ENCODE data around the gene ELOVL6. TPM values are rescaled to one million over a fixed set of nuclear protein-coding genes. Genes with fewer than 3 reads are reported as not detected.

Gene ELOVL6
- total and polyA plus RNA-seq, 3 donors from 2014 or later, result 1.3 to 3.5 (median 1.5) TPM

DNA sequence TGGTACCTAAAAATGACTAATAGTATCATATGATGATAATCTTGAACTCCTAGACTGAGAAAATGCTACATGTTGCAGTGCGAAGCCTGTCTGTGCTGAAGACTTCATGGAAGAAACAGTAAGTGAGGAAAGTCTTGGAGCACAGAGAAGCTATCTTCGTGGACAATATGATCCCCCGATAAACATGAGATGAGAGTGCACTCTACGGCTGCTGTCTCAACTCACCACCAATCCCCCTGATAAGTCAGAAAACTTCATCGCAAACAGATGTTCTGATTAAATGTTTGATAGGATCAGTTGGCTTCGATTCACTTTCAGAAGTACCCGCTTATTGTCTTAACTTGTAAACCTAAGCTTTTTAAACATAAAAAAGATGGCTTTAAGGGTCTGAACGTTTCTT is 130.2 kb downstream of the ELOVL6 start:
- TF ChIP-seq POLR2A (IDR thresholded peaks at IDR 0.05) (no peak), CTCF (IDR thresholded peaks at IDR 0.05) (no peak)
- H3K9me3 ChIP-seq, result no peaks in the 10 kb centered on the region
- no peak overlapping the region for H3K4me3 ChIP-seq

DNA sequence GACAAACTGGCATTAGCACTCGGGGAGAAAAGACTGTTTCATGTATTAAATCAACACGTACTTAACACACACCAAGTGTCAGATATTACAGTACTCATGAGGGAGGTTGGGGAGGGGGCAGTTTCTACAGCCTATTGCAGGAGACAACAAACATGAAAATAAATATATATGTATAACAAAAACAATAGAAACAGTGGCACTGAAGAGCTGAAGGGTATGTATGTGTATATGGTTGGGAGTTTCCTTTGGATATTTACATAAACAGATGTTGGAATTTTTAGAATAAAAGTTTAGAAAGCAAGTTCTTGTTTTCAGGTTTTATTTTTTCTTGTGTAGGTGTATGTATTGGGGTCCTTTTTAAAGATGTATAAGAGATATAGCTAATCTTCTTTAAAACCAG is 133.5 kb downstream of the ELOVL6 start:
- DNase-seq, result no peak
- intact Hi-C loops (cut with DNase I; ENCODE audit: low total_unique reads), result no loop called here
- H3K4me3 ChIP-seq, result no peak overlapping the region
- H3K9me3 ChIP-seq, result no peaks in the 10 kb centered on the region
- no peaks in the 10 kb centered on the region for H3K36me3 ChIP-seq (ENCODE audit: low read depth, missing control alignments)
- H3K27ac ChIP-seq, result no peak overlapping the region
- no peaks in the 10 kb centered on the region for H3K27me3 ChIP-seq
- WGBS, 2 donors, result 87% methylated on average over 2 of the region's 2 CpGs
- TF ChIP-seq POLR2A (IDR thresholded peaks at IDR 0.05), result no peak
- no peak for TF ChIP-seq CTCF (IDR thresholded peaks at IDR 0.05)
- H3K4me1 ChIP-seq, result no peaks in the 10 kb centered on the region

More for the DNA sequence above, 130.2 kb downstream of the ELOVL6 start:
- Histone ChIP-seq H3K27me3 (no peaks in the 10 kb centered on the region), H3K27ac (no peak overlapping the region), H3K36me3 (ENCODE audit: low read depth, missing control alignments) (no peaks in the 10 kb centered on the region), H3K4me1 (no peaks in the 10 kb centered on the region)
- intact Hi-C loops (cut with DNase I; ENCODE audit: low total_unique reads), result no loop called here
- no peak for DNase-seq
- 80 to 87% methylated on average over 8 of the region's 8 CpGs for WGBS, 2 donors

- Histone ChIP-seq H3K9me3 (no peaks in the 10 kb centered on the region), H3K27me3 (no peaks in the 10 kb centered on the region), H3K27ac (no peak overlapping the region), H3K4me1 (no peaks in the 10 kb centered on the region), H3K4me3 (no peak overlapping the region), H3K36me3 (ENCODE audit: low read depth, missing control alignments) (no peaks in the 10 kb centered on the region)
- 77 to 85% methylated on average over 1 of the region's 1 CpG for WGBS, 2 donors
- intact Hi-C loops (cut with DNase I; ENCODE audit: low total_unique reads), result no loop called here
- TF ChIP-seq CTCF (IDR thresholded peaks at IDR 0.05) (no peak), POLR2A (IDR thresholded peaks at IDR 0.05) (no peak)
- DNase-seq, result no peak
Observed at GRCh38 chr4:110064295-110064694, 134.1 kb downstream of the ELOVL6 start.

DNA sequence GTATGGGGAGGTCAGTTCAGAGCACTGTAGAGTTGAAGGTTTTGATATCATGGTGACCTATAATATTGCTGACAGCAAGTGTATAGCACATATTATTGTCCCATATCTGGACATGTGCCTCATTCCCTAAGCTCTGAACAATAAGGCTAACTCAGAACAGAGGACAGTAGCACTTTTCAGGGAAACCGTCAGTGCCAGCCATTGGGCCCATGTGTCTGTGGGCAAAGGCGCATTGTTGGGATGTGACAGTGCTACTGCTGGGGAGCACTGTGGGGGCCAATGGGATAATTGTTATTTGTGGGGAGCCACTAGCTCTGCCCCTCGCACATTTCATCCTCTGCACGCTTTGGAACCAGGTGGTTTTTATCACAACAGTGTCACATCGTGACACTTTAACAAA is 136.2 kb downstream of the ELOVL6 start:
- H3K36me3 ChIP-seq (ENCODE audit: low read depth, missing control alignments), result no peaks in the 10 kb centered on the region
- H3K27ac ChIP-seq, result no peak overlapping the region
- H3K4me3 ChIP-seq, result no peak overlapping the region
- no peak for TF ChIP-seq CTCF (IDR thresholded peaks at IDR 0.05)
- no peak for DNase-seq
- intact Hi-C loops (cut with DNase I; ENCODE audit: low total_unique reads), result no loop called here
- H3K27me3 ChIP-seq, result no peaks in the 10 kb centered on the region
- 89 to 94% methylated on average over 5 of the region's 5 CpGs for WGBS, 2 donors
- H3K4me1 ChIP-seq, result no peaks in the 10 kb centered on the region
- no peaks in the 10 kb centered on the region for H3K9me3 ChIP-seq

DNA sequence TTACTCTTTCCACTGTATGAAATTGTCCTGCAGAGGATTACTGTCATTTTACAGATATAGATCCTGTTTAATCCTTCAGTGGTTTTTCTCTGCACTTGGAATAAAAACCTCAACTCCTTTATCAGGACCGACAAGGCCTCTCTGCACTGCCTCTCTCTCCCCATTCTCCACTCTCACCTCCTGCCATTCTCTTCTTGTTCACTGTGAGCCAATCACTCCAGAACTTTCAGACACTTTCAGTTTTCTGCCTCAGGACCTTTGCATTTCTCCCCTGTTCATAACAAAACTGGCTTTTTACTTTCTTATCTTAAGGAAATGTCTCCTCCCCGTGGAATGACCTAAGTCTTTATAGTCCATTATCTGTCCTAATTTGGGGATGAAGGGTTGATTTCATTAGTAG is 137.3 kb downstream of the ELOVL6 start:
- no peaks in the 10 kb centered on the region for H3K36me3 ChIP-seq (ENCODE audit: low read depth, missing control alignments)
- intact Hi-C loops (cut with DNase I; ENCODE audit: low total_unique reads), result no loop called here
- no peaks in the 10 kb centered on the region for H3K27me3 ChIP-seq
- no peaks in the 10 kb centered on the region for H3K9me3 ChIP-seq
- no peak for TF ChIP-seq CTCF (IDR thresholded peaks at IDR 0.05)
- TF ChIP-seq POLR2A (IDR thresholded peaks at IDR 0.05), result no peak
- no peak for DNase-seq
- no peak overlapping the region for H3K27ac ChIP-seq
- H3K4me3 ChIP-seq, result no peak overlapping the region
- no peaks in the 10 kb centered on the region for H3K4me1 ChIP-seq
- WGBS, 2 donors, result 69 to 72% methylated on average over 2 of the region's 2 CpGs

Data from testis (tissue), 3 donors.